T-helper 1 cell treated with Interleukin-12 subunit alpha and Interleukin-12 subunit beta and Interleukin-4 antibody, amounts not matched to agents 30 ng/mL and 1 ng/mL, for 36 hours (primary cell): ENCODE data around the gene TRPC5OS. TPM values are rescaled to one million over a fixed set of nuclear protein-coding genes. Genes with fewer than 3 reads are reported as not detected.

Experiments used
- intact Hi-C: fragments of 100-400 bp; cut with micrococcal nuclease; formaldehyde crosslinking; loops from one replicate; pipeline ENCODE4 v1.15.1; 2024
- total RNA-seq: library from RNA; stranded (reverse); gene quantifications from 2 replicates; pipeline ENCODE4 v1.2.3, GENCODE V29; 2022

The TRPC5OS gene
- not detected in 2 replicates for total RNA-seq

- intact Hi-C loops: no loop called here
Measured at GRCh38 chrX:111875881-111876280, at the start of gene TRPC5OS. Gene TRPC5OS (plus strand): TSS chrX:111876181. CDS start chrX:111901850, 25,669 bp downstream.

GRCh38 chrX:111829345-111829744, 46.6 kb upstream of the TRPC5OS start:
- intact Hi-C loops: no loop called here

GRCh38 chrX:111830571-111830970, 45.4 kb upstream of the TRPC5OS start:
- intact Hi-C loops: no loop called here

- intact Hi-C loops: no loop called here
Measured at GRCh38 chrX:111831343-111831742, 44.6 kb upstream of the TRPC5OS start.

- intact Hi-C loops: no loop called here
Measured at GRCh38 chrX:111837197-111837596, 38.8 kb upstream of the TRPC5OS start.

- intact Hi-C loops: no loop called here
Measured at GRCh38 chrX:111847491-111848133, 28.4 kb upstream of the TRPC5OS start.

- intact Hi-C loops: no loop called here
Measured at GRCh38 chrX:111848541-111848940, 27.4 kb upstream of the TRPC5OS start.

GRCh38 chrX:111850975-111851374, 25.0 kb upstream of the TRPC5OS start:
- intact Hi-C loops: no loop called here

- intact Hi-C loops: no loop called here
Measured at GRCh38 chrX:111854556-111855490, 21.2 kb upstream of the TRPC5OS start.

- intact Hi-C loops: no loop called here
Measured at GRCh38 chrX:111857534-111858060, 18.4 kb upstream of the TRPC5OS start.

GRCh38 chrX:111861605-111862004, 14.4 kb upstream of the TRPC5OS start:
- intact Hi-C loops: no loop called here

GRCh38 chrX:111867236-111867635, 8.7 kb upstream of the TRPC5OS start:
- intact Hi-C loops: no loop called here

- intact Hi-C loops: loop anchor here (1.0 kb wide), 1 partner anchor 773 kb away; no protein-coding TSS in a partner anchor
Measured at GRCh38 chrX:111868726-111869638, 7.0 kb upstream of the TRPC5OS start.

GRCh38 chrX:111869639-111870034, 6.3 kb upstream of the TRPC5OS start:
- intact Hi-C loops: loop anchor here (1.0 to 2.0 kb wide), 2 partner anchors 175 to 773 kb away; no protein-coding TSS in a partner anchor

- intact Hi-C loops: no loop called here
Measured at GRCh38 chrX:111874241-111874640, 1.7 kb upstream of the TRPC5OS start.

- intact Hi-C loops: no loop called here
Measured at GRCh38 chrX:111876646-111877045, 665 bp downstream of the TRPC5OS start.

- intact Hi-C loops: no loop called here
Measured at GRCh38 chrX:111877681-111878080, 1.7 kb downstream of the TRPC5OS start.

- intact Hi-C loops: no loop called here
Measured at GRCh38 chrX:111880735-111881134, 4.8 kb downstream of the TRPC5OS start.

GRCh38 chrX:111881715-111882114, 5.7 kb downstream of the TRPC5OS start:
- intact Hi-C loops: no loop called here

GRCh38 chrX:111886678-111887077, 10.7 kb downstream of the TRPC5OS start:
- intact Hi-C loops: no loop called here

- intact Hi-C loops: no loop called here
Measured at GRCh38 chrX:111888600-111888999, 12.6 kb downstream of the TRPC5OS start.
